SK-N-SH treated with all-trans-retinoic acid at 6 μM for 48 hours (cell line): Measurements from ENCODE around the gene VWA5A.

Source experiments
- ATAC-seq: fragments of 200-7000 bp; cut with Tn5 transposase; 3 replicates; pipeline ENCODE4 v1.9.1; 2020; ENCODE audit warnings: mild to moderate bottlenecking, moderate library complexity
- ARNTL ChIP-seq: fragments of 450-650 bp; formaldehyde crosslinking; IDR thresholded peaks from 2 replicates; pipeline ENCODE4 v1.5.0; 2020; ENCODE audit warnings: low read depth, mild to moderate bottlenecking, moderate library complexity, borderline replicate concordance
- BACH2 ChIP-seq: fragments of 250-450 bp; sonication (Bioruptor Pico); IDR thresholded peaks from 2 replicates; pipeline ENCODE4 v1.9.0; 2021; ENCODE audit warnings: mild to moderate bottlenecking, borderline replicate concordance
- CSDC2 ChIP-seq: fragments of 250-450 bp; sonication (Bioruptor Pico); IDR thresholded peaks from 2 replicates; pipeline ENCODE4 v1.5.0; 2020; ENCODE audit warnings: mild to moderate bottlenecking, moderate library complexity
- ESRRG ChIP-seq: fragments of 250-450 bp; sonication (Bioruptor Pico); IDR thresholded peaks from 2 replicates; pipeline ENCODE4 v1.6.1; 2021; ENCODE audit warnings: mild to moderate bottlenecking
- GLIS3 ChIP-seq: fragments of 250-450 bp; sonication (Bioruptor Pico); IDR thresholded peaks from 2 replicates; pipeline ENCODE4 v1.5.0; 2020; ENCODE audit warnings: mild to moderate bottlenecking, moderate library complexity
- ISL1 ChIP-seq: fragments of 250-450 bp; sonication (Bioruptor Pico); IDR thresholded peaks from 2 replicates; pipeline ENCODE4 v2.1.2; 2022; ENCODE audit warnings: mild to moderate bottlenecking, moderate library complexity
- OSR1 ChIP-seq: fragments of 250-450 bp; sonication (Bioruptor Pico); IDR thresholded peaks from 2 replicates; pipeline ENCODE4 v1.8.0; 2022; ENCODE audit warnings: moderate library complexity, mild to moderate bottlenecking, inconsistent platforms
- PATZ1 ChIP-seq: fragments of 250-450 bp; sonication (Bioruptor Pico); IDR thresholded peaks from 2 replicates; pipeline ENCODE4 v1.8.0; 2020; ENCODE audit warnings: mild to moderate bottlenecking, moderate library complexity, borderline replicate concordance
- POU6F1 ChIP-seq: fragments of 250-450 bp; sonication (Bioruptor Pico); IDR thresholded peaks from 2 replicates; pipeline ENCODE4 v1.8.0; 2021; ENCODE audit warnings: low read depth, mild to moderate bottlenecking, moderate library complexity, borderline replicate concordance
- PPARA ChIP-seq: fragments of 250-450 bp; sonication (Bioruptor Pico); IDR thresholded peaks from 2 replicates; pipeline ENCODE4 v1.5.0; 2020; ENCODE audit warnings: mild to moderate bottlenecking, borderline replicate concordance
- RARB ChIP-seq: fragments of 250-450 bp; sonication (Bioruptor Pico); IDR thresholded peaks from 2 replicates; pipeline ENCODE4 v1.8.0; 2021; ENCODE audit warnings: mild to moderate bottlenecking, moderate library complexity
- SNAI2 ChIP-seq: fragments of 250-450 bp; sonication (Bioruptor Pico); IDR thresholded peaks from 2 replicates; pipeline ENCODE4 v1.5.0; 2020; ENCODE audit warnings: mild to moderate bottlenecking, moderate library complexity
- TCF4 ChIP-seq: fragments of 250-450 bp; sonication (Bioruptor Pico); IDR thresholded peaks from 2 replicates; pipeline ENCODE4 v1.8.0; 2021; ENCODE audit warnings: mild to moderate bottlenecking, moderate library complexity, borderline replicate concordance
- TOX ChIP-seq: fragments of 250-450 bp; sonication (Bioruptor Pico); IDR thresholded peaks from 2 replicates; pipeline ENCODE4 v1.8.0; 2021; ENCODE audit warnings: mild to moderate bottlenecking, moderate library complexity, borderline replicate concordance
- ZC3H10 ChIP-seq: fragments of 250-450 bp; sonication (Bioruptor Pico); IDR thresholded peaks from 2 replicates; pipeline ENCODE4 v1.5.1; 2021; ENCODE audit warnings: mild to moderate bottlenecking, moderate library complexity
- ZFP30 ChIP-seq: fragments of 450-650 bp; formaldehyde crosslinking; IDR thresholded peaks from 2 replicates; pipeline ENCODE4 v1.5.0; 2022; ENCODE audit warnings: mild to moderate bottlenecking, moderate library complexity
- ZNF565 ChIP-seq: fragments of 450-650 bp; formaldehyde crosslinking; conservative IDR thresholded peaks from 2 replicates; pipeline ENCODE4 v1.5.0; 2020; ENCODE audit warnings: low read depth, mild to moderate bottlenecking, moderate library complexity
- ZNF70 ChIP-seq: fragments of 450-650 bp; formaldehyde crosslinking; IDR thresholded peaks from 2 replicates; pipeline ENCODE4 v1.5.0; 2020; ENCODE audit warnings: mild to moderate bottlenecking, moderate library complexity
- ZNF8 ChIP-seq: fragments of 450-650 bp; formaldehyde crosslinking; IDR thresholded peaks from 2 replicates; pipeline ENCODE4 v1.5.0; 2020; ENCODE audit warnings: mild to moderate bottlenecking, moderate library complexity
- TF ChIP-seq, protein P1 (sequence below): fragments of 250-450 bp; sonication (Bioruptor Pico); IDR thresholded peaks from 2 replicates; pipeline ENCODE4 v1.5.1; 2021; ENCODE audit warnings: mild to moderate bottlenecking, moderate library complexity
- TF ChIP-seq, protein P2 (sequence below): fragments of 250-450 bp; sonication (Bioruptor Pico); IDR thresholded peaks from 2 replicates; pipeline ENCODE4 v1.5.1; 2020; ENCODE audit warnings: low read depth, mild to moderate bottlenecking, moderate library complexity

Gene VWA5A

GRCh38 chr11:124070915-124071622 lies 44.2 kb upstream of the VWA5A start:
- TF ChIP-seq ZC3H10 (CRISPR knock-in tag) (no peak), ARNTL (CRISPR knock-in tag) (no peak), PPARA (CRISPR knock-in tag) (no peak), PATZ1 (CRISPR knock-in tag) (no peak)
- TF ChIP-seq, protein P1, sequence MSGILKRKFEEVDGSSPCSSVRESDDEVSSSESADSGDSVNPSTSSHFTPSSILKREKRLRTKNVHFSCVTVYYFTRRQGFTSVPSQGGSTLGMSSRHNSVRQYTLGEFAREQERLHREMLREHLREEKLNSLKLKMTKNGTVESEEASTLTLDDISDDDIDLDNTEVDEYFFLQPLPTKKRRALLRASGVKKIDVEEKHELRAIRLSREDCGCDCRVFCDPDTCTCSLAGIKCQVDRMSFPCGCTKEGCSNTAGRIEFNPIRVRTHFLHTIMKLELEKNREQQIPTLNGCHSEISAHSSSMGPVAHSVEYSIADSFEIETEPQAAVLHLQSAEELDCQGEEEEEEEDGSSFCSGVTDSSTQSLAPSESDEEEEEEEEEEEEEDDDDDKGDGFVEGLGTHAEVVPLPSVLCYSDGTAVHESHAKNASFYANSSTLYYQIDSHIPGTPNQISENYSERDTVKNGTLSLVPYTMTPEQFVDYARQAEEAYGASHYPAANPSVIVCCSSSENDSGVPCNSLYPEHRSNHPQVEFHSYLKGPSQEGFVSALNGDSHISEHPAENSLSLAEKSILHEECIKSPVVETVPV (CRISPR knock-in tag), result no peak
- peak; percentile 37; the same call in 1 of the 3 replicates for ATAC-seq

GRCh38 chr11:124071623-124071948 lies 43.7 kb upstream of the VWA5A start:
- TF ChIP-seq TOX (no peak), ZC3H10 (CRISPR knock-in tag) (no peak), GLIS3 (CRISPR knock-in tag) (no peak), RARB (CRISPR knock-in tag) (no peak), PATZ1 (CRISPR knock-in tag) (no peak), ARNTL (CRISPR knock-in tag) (no peak), POU6F1 (CRISPR knock-in tag) (no peak), ISL1 (CRISPR knock-in tag) (no peak), ZNF70 (CRISPR knock-in tag) (no peak), ZNF8 (CRISPR knock-in tag) (no peak), SNAI2 (CRISPR knock-in tag) (no peak), BACH2 (CRISPR knock-in tag) (no peak), ZFP30 (no peak), ESRRG (CRISPR knock-in tag) (no peak), ZNF565 (CRISPR knock-in tag) (no peak)
- ATAC-seq, result no peak

DNA sequence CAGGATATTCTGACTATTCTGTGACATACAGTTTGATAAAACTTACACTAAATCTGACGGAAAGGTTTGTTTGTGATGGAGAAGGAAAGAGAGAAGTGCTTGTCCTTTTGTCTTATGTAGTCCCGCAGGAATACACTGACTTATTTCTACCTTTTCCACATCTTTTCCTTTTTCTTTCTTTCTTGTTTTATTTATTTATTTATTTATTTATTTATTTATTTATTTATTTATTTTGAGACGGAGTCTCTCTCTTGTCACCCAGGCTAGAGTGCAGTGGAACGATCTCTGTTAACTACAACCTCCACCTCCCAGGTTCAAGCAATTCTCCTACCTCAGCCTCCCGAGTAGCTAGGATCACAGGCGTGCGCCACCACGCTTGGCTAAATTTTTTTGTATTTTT lies 43.1 kb upstream of the VWA5A start:
- no peak for ATAC-seq
- TF ChIP-seq OSR1 (CRISPR knock-in tag) (no peak), POU6F1 (CRISPR knock-in tag) (no peak), SNAI2 (CRISPR knock-in tag) (no peak), ISL1 (CRISPR knock-in tag) (no peak), GLIS3 (CRISPR knock-in tag) (no peak), ZNF565 (CRISPR knock-in tag) (no peak), BACH2 (CRISPR knock-in tag) (no peak), TCF4 (CRISPR knock-in tag) (no peak), TOX (no peak), CSDC2 (CRISPR knock-in tag) (no peak), PATZ1 (CRISPR knock-in tag) (no peak), ZNF8 (CRISPR knock-in tag) (no peak), ZFP30 (no peak), ARNTL (CRISPR knock-in tag) (no peak), ZC3H10 (CRISPR knock-in tag) (no peak)
- TF ChIP-seq, protein P2, sequence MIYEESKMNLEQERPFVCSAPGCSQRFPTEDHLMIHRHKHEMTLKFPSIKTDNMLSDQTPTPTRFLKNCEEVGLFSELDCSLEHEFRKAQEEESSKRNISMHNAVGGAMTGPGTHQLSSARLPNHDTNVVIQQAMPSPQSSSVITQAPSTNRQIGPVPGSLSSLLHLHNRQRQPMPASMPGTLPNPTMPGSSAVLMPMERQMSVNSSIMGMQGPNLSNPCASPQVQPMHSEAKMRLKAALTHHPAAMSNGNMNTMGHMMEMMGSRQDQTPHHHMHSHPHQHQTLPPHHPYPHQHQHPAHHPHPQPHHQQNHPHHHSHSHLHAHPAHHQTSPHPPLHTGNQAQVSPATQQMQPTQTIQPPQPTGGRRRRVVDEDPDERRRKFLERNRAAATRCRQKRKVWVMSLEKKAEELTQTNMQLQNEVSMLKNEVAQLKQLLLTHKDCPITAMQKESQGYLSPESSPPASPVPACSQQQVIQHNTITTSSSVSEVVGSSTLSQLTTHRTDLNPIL, result no peak
